GM12865 (cell line): Measurements from ENCODE around the gene DPH6.
A peak's percentile ranks its signal among the peaks of the same experiment; 100 is the strongest.

Experiments
- DNase-seq: peaks from one replicate; pipeline ENCODE4 v3.0.0; 2010; ENCODE audit warnings: low read depth
- H3K4me3 ChIP-seq: 2 replicates; pipeline ENCODE4 v1.5.1; 2011; ENCODE audit warnings: mild to moderate bottlenecking, low read depth, low read length, control low read depth
- TF ChIP-seq, protein P1 (sequence below): IDR thresholded peaks from 2 replicates; pipeline ENCODE4 v1.5.1; 2011; ENCODE audit warnings: low read length, control low read depth, low read depth, inconsistent platforms; ENCODE audit not compliant: insufficient read depth; ENCODE audit errors: missing control alignments

Gene DPH6

DNA sequence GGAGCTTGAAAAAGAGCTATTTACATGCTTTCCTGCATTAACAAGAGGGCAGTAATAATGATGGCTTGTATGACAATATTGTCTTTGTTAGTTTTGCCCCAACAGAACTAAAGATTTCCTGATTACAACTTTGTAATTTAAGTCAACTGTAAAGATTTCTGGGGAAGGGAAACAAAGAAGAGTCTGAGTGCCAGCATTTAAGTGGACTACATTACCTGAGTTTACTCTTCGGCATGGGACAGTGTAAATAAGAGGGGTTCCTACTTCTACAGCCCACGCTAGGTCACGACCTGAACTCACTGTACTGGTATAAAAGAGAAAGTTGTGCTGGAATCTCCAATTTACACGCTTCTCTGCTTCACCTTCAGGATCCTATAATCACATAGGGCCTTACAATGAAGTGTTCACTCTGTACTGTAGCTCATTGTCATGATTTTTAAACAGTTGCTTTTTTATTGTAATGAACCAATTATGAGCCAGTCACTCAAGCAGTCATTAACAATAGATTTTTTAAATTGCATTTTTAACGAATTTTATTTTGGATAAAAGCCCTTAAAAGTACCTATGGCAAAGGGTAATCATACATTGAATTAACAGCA is 39.6 kb downstream of the DPH6 start:
- H3K4me3 ChIP-seq, result no peak overlapping the region
- DNase-seq, result no peak
- TF ChIP-seq, protein P1, sequence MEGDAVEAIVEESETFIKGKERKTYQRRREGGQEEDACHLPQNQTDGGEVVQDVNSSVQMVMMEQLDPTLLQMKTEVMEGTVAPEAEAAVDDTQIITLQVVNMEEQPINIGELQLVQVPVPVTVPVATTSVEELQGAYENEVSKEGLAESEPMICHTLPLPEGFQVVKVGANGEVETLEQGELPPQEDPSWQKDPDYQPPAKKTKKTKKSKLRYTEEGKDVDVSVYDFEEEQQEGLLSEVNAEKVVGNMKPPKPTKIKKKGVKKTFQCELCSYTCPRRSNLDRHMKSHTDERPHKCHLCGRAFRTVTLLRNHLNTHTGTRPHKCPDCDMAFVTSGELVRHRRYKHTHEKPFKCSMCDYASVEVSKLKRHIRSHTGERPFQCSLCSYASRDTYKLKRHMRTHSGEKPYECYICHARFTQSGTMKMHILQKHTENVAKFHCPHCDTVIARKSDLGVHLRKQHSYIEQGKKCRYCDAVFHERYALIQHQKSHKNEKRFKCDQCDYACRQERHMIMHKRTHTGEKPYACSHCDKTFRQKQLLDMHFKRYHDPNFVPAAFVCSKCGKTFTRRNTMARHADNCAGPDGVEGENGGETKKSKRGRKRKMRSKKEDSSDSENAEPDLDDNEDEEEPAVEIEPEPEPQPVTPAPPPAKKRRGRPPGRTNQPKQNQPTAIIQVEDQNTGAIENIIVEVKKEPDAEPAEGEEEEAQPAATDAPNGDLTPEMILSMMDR, result no peak

DNA sequence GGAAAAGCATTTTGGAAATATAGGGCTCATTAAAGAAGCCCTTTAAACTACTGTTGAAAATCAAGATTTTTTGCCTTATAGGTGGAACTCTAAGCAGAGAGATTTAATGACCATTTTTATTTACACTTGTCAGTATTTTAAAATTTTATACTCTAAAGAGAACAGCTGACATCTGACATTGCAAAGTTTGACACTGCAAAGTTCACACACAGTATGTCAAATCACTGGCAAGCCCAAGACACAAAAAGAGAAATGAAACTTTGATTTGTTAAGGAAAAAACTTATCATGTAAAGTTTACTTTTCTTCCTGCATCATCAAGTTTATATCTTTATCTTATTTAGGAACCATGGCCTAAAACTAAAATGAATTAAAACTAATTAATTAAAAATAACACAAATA is 40.2 kb downstream of the DPH6 start:
- peak; percentile 5 for DNase-seq
- TF ChIP-seq, protein P1, result no peak
- no peak overlapping the region for H3K4me3 ChIP-seq

DNA sequence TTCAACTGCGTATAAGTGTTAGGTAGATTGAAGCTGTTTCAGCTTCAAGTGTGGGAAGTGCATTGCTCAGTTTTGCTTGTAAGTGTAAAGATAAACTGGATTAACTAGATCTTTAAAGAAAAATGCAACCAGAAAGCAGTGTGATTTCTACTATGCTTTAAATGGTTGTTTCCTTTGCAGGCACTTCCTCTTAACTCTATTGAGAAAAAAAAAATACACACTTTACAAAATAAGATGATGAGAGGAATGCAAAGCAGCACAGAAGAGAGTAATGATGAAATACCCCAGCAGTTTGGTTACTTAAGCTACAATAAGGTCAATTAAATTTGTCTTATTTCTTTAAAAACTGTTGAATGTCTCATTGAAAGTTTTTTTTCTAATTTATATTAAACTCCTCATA is 40.8 kb downstream of the DPH6 start:
- DNase-seq, result no peak
- TF ChIP-seq, protein P1, result no peak
- H3K4me3 ChIP-seq, result no peak overlapping the region

DNA sequence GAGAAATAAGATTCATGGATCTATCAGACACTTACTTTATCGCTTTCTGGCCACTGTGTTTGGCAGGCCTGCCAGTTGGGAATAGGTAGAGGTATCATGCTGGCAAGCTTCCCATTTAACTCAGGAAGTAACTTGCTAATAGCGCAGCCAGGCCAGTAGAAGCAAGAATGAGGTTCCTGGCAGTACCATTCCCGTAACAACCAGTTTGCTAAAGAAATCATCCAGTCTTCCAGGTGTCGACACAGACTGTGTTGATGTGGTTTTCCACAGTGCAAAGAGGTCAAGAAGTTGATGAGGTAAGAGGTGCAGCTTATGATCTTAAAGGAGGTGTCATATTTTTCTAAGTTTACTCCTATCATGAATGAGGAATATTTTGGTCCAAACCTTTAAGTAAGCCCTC is 46.2 kb downstream of the DPH6 start:
- TF ChIP-seq, protein P1, result no peak
- DNase-seq, result no peak
- no peak overlapping the region for H3K4me3 ChIP-seq

DNA sequence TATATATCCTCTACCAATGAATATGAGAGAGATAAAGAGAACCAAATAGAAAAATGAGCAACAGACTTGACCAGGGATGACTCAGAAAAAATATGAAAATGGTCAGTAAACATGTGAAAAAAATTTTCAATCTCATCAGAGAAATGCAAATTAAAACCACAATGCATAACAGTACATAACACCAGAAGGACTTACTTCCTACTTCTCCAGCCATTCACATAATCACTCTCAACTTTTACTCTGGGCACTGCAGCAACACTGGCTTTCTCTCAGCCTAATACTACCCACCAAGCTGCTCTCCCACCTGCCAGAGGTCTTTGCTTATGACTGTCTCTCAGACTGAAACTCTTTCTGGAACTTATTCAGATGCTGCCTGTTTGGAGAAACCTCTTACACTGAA is 49.4 kb downstream of the DPH6 start:
- TF ChIP-seq, protein P1, result no peak
- H3K4me3 ChIP-seq, result no peak overlapping the region

DNA sequence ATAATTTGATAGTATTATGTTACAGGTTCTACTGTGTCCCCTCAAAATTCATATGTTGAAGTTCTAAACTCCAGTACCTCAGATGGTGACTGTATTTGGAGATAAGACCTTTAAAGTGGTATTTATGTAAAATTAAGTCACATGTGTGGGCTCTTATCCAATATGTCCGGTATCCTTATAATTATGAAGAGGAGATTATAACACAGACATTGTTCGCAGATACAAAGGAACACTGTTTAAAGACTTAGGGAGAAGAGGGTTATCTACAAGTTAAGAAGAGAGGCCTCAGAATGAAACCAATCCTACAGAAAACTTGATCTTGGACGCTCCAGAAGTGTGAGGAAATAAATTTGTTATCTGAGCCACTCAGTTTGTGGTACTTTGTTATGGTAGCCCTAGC is 50.9 kb downstream of the DPH6 start:
- DNase-seq, result no peak
- TF ChIP-seq, protein P1, result no peak
- no peak overlapping the region for H3K4me3 ChIP-seq

More for the DNA sequence above, 49.4 kb downstream of the DPH6 start:
- peak; percentile 73 for DNase-seq

DNA sequence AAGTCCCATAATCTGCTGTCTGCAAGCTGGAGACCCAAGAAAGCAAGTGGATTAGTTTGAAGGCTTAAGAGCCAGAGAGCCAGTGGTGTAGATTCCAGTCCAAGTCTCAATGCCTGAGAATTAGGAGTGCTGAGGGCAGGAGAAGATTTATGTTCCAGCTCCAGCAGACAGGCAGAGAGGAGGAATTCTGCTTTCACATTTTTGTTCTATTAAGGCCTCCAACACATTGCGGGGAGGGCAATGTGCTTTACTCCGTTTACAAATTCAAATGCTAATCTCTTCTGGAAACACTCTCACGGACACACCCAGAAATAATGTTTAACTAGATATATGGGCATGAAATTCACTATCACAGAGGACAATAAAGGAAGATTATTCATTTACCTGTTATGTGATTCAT is 54.0 kb downstream of the DPH6 start:
- H3K4me3 ChIP-seq, result no peak overlapping the region
- TF ChIP-seq, protein P1, result no peak
- DNase-seq, result no peak
